Endothelial cell (in vitro differentiated cells): Measurements from ENCODE around the gene LAMB1. TPM values are rescaled to one million over a fixed set of nuclear protein-coding genes. Genes with fewer than 3 reads are reported as not detected.

ENCODE experiments used
- DNase-seq: peaks from one replicate; pipeline ENCODE4 v3.0.0; 2021; ENCODE audit warnings: low spot score
- H3K27ac Mint-ChIP-seq: one replicate; pipeline ENCODE4 v1.8.0; 2021; ENCODE audit warnings: mixed read lengths, inconsistent platforms; ENCODE audit not compliant: unreplicated experiment
- H3K27me3 Mint-ChIP-seq: one replicate; pipeline ENCODE4 v1.8.0; 2021; ENCODE audit warnings: mild to moderate bottlenecking, moderate library complexity, mixed read lengths, inconsistent platforms; ENCODE audit not compliant: unreplicated experiment
- H3K36me3 Mint-ChIP-seq: one replicate; pipeline ENCODE4 v1.8.0; 2021; ENCODE audit warnings: mild to moderate bottlenecking, low read depth, mixed read lengths, inconsistent platforms; ENCODE audit not compliant: unreplicated experiment
- H3K4me1 Mint-ChIP-seq: one replicate; pipeline ENCODE4 v1.8.0; 2021; ENCODE audit warnings: mild to moderate bottlenecking, mixed read lengths, inconsistent platforms; ENCODE audit not compliant: unreplicated experiment
- H3K4me3 Mint-ChIP-seq: one replicate; pipeline ENCODE4 v1.8.0; 2021; ENCODE audit warnings: mild to moderate bottlenecking, mixed read lengths, inconsistent platforms; ENCODE audit not compliant: unreplicated experiment
- H3K9me3 Mint-ChIP-seq: one replicate; pipeline ENCODE4 v1.8.0; 2021; ENCODE audit warnings: mixed read lengths, inconsistent platforms; ENCODE audit not compliant: unreplicated experiment
- CTCF ChIP-seq: fragments of 200-600 bp; sonication (generic); IDR thresholded peaks from one replicate; pipeline ENCODE4 v1.5.0; 2021; ENCODE audit warnings: antibody characterized with exemption; ENCODE audit not compliant: unreplicated experiment
- long read RNA-seq: library from polyadenylated mRNA; unstranded; transcript quantifications from one replicate; pipeline ENCODE4 v2.0.0, GENCODE V29; 2020; ENCODE audit not compliant: unreplicated experiment
- total RNA-seq: library from RNA; stranded (reverse); fragmentation: NEBNext Ultra II Directional; extraction: Animal tissue kit (Norgen Biotek cat#: 25700); gene quantifications from one replicate; pipeline ENCODE4 v1.2.1, GENCODE V29; 2021; ENCODE audit not compliant: unreplicated experiment

Gene LAMB1
- total RNA-seq = 453 TPM
- long read RNA-seq, full-length matches to known transcripts = 1 of 20 reads
- long read RNA-seq, partial matches to known transcripts = 15 of 20 reads
- long read RNA-seq, other reads (novel, unspliced or antisense) = 4 of 20 reads

DNA sequence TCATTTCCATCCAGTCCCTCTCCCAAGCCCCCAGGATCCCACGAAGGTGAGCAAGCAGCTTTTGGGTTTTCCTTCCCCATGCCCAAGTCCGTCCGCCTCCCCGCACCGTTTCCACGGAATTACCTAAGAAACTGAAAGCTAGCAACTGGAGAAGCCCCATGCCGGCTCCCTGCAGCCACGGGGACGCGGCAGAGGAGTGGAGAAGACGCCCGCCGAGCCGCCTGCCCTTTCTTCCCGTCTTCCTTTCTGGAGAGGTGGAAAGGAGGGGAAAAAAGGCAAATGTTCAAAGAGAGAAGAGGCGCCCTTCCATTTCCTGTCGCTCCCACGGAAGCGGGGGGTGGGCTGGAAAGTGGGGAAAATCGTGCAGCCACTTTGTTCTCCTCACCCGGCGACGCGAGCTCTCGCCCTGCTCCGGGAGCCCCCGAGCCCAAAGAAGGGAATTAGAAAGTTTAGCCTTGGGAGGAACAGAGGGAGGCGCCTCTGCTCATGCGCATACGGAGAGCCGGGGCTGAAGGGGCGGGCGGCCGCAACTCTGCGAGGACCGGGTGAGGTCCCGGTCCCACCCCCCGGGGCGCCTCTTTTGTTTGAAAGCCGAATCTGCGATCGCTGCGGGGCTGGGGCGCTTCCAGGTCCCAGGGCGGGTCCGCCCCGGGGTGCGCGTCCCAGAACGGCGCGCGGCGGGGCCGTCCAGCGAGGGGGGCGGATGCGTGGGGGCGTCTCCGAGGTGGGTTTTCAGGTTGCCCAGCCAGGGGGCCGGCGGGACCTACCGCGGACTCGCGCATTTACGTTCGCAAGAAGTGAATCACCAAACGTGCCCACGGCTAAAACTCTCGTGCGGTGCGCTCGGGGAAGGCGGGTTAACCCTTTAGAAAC, at the start of gene LAMB1:
LAMB1 (minus strand) TSS at position 436 of the 873 bp plus-strand sequence; CDS start at position 160, 276 bp downstream.
- Mint-ChIP-seq H3K9me3 (no peaks in the 10 kb centered on the region), H3K4me3 (peak within 1 kb of the TSS; percentile 95), H3K4me1 (peaks cover 45% of the 10 kb centered on the region), H3K36me3 (peaks cover 8% of the 10 kb centered on the region), H3K27ac (peak within 1 kb of the TSS; percentile 82), H3K27me3 (peaks cover 17% of the 10 kb centered on the region)
- no peak for TF ChIP-seq CTCF
- DNase-seq = peak; percentile 78

DNA sequence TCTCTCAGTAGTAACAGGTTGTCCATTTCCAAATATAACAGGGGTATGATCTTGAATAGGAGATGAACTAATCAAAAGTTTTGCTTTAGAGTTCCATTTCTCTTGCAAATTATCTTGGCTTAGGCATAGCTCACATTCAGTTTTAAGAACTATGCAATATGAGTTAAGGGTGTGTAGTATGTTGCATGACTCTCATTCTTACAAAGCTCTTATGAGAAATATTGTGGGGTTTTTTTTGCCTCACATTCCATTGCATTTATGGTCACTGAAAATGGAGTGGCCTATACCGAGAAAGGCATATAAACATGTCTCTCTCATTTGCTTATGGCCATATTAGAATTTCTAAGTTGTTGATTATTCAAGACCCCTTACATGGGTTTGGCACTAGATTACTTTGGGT, 48.5 kb upstream of the LAMB1 start:
- Mint-ChIP-seq H3K36me3 (no peaks in the 10 kb centered on the region), H3K9me3 (no peaks in the 10 kb centered on the region), H3K4me1 (peaks cover 11% of the 10 kb centered on the region), H3K27ac (no peak overlapping the region), H3K27me3 (no peaks in the 10 kb centered on the region), H3K4me3 (no peak overlapping the region)
- TF ChIP-seq CTCF = no peak
- no peak for DNase-seq

DNA sequence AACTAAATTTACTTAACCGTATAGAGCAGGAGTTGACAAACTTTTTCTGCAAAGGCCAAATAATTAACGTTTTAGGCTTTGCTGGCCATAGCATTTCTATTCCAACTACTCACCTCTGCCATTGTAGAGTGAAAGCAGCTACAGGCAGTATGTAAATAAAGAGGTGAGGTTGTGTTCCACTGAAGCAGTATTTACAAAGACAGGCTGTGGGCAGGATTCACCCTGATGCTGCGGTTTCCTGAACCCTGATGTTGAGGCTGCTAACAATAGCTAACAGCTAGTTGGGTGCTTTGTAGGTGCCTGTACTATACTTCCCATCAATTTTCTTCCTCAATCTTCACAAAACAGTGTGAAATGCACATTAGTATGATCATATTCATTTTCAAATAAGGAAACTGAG, 47.0 kb upstream of the LAMB1 start:
- no peaks in the 10 kb centered on the region for H3K9me3 Mint-ChIP-seq
- H3K27ac Mint-ChIP-seq = no peak overlapping the region
- no peak overlapping the region for H3K4me3 Mint-ChIP-seq
- no peaks in the 10 kb centered on the region for H3K4me1 Mint-ChIP-seq
- H3K27me3 Mint-ChIP-seq = no peaks in the 10 kb centered on the region
- TF ChIP-seq CTCF = no peak
- no peak for DNase-seq
- H3K36me3 Mint-ChIP-seq = no peaks in the 10 kb centered on the region

GRCh38 chr7:108048422-108048821, 45.5 kb upstream of the LAMB1 start:
- Mint-ChIP-seq H3K9me3 (no peaks in the 10 kb centered on the region), H3K4me1 (no peaks in the 10 kb centered on the region)

More at GRCh38 chr7:108048422-108048821, 45.5 kb upstream of the LAMB1 start:
- Mint-ChIP-seq H3K27ac (no peak overlapping the region), H3K36me3 (no peaks in the 10 kb centered on the region), H3K27me3 (no peaks in the 10 kb centered on the region), H3K4me3 (no peak overlapping the region)
- TF ChIP-seq CTCF = no peak
- DNase-seq = no peak
